Keratinocyte (primary cell): Measurements from ENCODE around the gene STK40. TPM values are rescaled to one million over a fixed set of nuclear protein-coding genes. Genes with fewer than 3 reads are reported as not detected.

Experiments used
- DNase-seq: peaks from one replicate; pipeline ENCODE4 v3.0.0-alpha.2; 2011; ENCODE audit warnings: low read depth, missing footprints, low spot score
- FAIRE-seq: peaks from 2 replicates; lab custom pipeline; 2011; peaks lifted over from hg19 to GRCh38; lab: Jason Lieb, UNC
- H2AFZ ChIP-seq: 2 replicates; pipeline ENCODE4 v1.6.0; 2012; ENCODE audit warnings: low read length, control low read depth, inconsistent platforms; ENCODE audit not compliant: control insufficient read depth
- H3K27ac ChIP-seq: 2 replicates; pipeline ENCODE4 v1.5.1; 2011; ENCODE audit warnings: low read length; ENCODE audit not compliant: control insufficient read depth, insufficient read depth
- H3K27me3 ChIP-seq: 3 replicates; pipeline ENCODE4 v1.6.0; 2011; ENCODE audit warnings: low read length; ENCODE audit not compliant: control insufficient read depth, insufficient read depth; ENCODE audit errors: extremely low read depth
- H3K36me3 ChIP-seq, 2 experiments: 2 replicates in 1 of 2; 3 replicates in 1 of 2; pipeline ENCODE4 v1.5.1; 2011; ENCODE audit warnings: low read length in 2 of 2, mild to moderate bottlenecking in 1 of 2; ENCODE audit not compliant: control insufficient read depth in 2 of 2, insufficient read depth in 2 of 2; ENCODE audit errors: extremely low read depth in 1 of 2
- H3K4me1 ChIP-seq: 3 replicates; pipeline ENCODE4 v1.5.1; 2011; ENCODE audit warnings: low read length; ENCODE audit not compliant: control insufficient read depth, insufficient read depth; ENCODE audit errors: extremely low read depth
- H3K4me2 ChIP-seq: 3 replicates; pipeline ENCODE4 v1.6.0; 2011; ENCODE audit warnings: low read depth, low read length; ENCODE audit not compliant: control insufficient read depth, insufficient read depth; ENCODE audit errors: extremely low read depth
- H3K4me3 ChIP-seq, 3 experiments: fragments of 200-600 bp in 1 of 3; sonication (generic) in 1 of 3; 2 replicates in 2 of 3; 3 replicates in 1 of 3; pipeline ENCODE4 v1.5.1; 2011 to 2016; ENCODE audit warnings: low read length in 3 of 3, mild to moderate bottlenecking in 3 of 3, control low read depth in 2 of 3, inconsistent platforms in 1 of 3, low read depth in 1 of 3, mixed read lengths in 1 of 3, mixed run types in 1 of 3, moderate library complexity in 1 of 3; ENCODE audit not compliant: control insufficient read depth in 2 of 3, insufficient read depth in 2 of 3; ENCODE audit errors: extremely low read depth in 1 of 3
- H3K79me2 ChIP-seq: 2 replicates; pipeline ENCODE4 v1.6.0; 2012; ENCODE audit warnings: low read length; ENCODE audit not compliant: control insufficient read depth, insufficient read depth
- H3K9ac ChIP-seq: 3 replicates; pipeline ENCODE4 v1.6.0; 2011; ENCODE audit warnings: low read length; ENCODE audit not compliant: control insufficient read depth, insufficient read depth; ENCODE audit errors: extremely low read depth
- H3K9me1 ChIP-seq: 3 replicates; pipeline ENCODE4 v1.6.0; 2011; ENCODE audit warnings: low read length; ENCODE audit not compliant: control insufficient read depth, insufficient read depth; ENCODE audit errors: extremely low read depth
- H3K9me3 ChIP-seq: 2 replicates; pipeline ENCODE4 v1.5.1; 2012; ENCODE audit warnings: low read depth, low read length; ENCODE audit not compliant: control insufficient read depth
- H4K20me1 ChIP-seq: 3 replicates; pipeline ENCODE4 v1.6.0; 2011; ENCODE audit warnings: low read length; ENCODE audit not compliant: control insufficient read depth, insufficient read depth; ENCODE audit errors: extremely low read depth
- CTCF ChIP-seq, 3 experiments: IDR thresholded peaks in 1 of 3; conservative IDR thresholded peaks in 1 of 3; optimal IDR thresholded peaks in 1 of 3; 2 replicates in 2 of 3; 3 replicates in 1 of 3; pipeline versions ENCODE3 to v1.5.1; 2011; ENCODE audit warnings: low read length in 3 of 3, mild to moderate bottlenecking in 3 of 3, moderate library complexity in 2 of 3, control low read depth in 1 of 3, inconsistent platforms in 1 of 3; ENCODE audit not compliant: insufficient read depth in 2 of 3; ENCODE audit errors: extremely low read depth in 1 of 3
- EZH2 ChIP-seq: IDR thresholded peaks from one replicate; pipeline ENCODE4 v1.6.1; 2012; ENCODE audit warnings: inconsistent platforms, mild to moderate bottlenecking, low read length, moderate library complexity
- dilution Hi-C: fragments of 300-500 bp; cut with MboI; formaldehyde crosslinking; loops from one replicate; pipeline ENCODE4 v1.7.0; 2020; ENCODE audit warnings: low sequenced_read_pairs; ENCODE audit not compliant: extremely low pct_ligation_motif_present
- polyA plus RNA-seq, 5 experiments: library from polyadenylated mRNA; depleted of rRNA in 3 of 5; stranded (reverse) in 3 of 5; stranded (forward) in 1 of 5; unstranded in 1 of 5; fragments of >200 nt; gene quantifications; 1 replicate in 1 of 5; 2 replicates in 3 of 5; 3 replicates in 1 of 5; pipeline versions ENCODE4 v1.2.1 to v1.2.3, GENCODE V29; 2011 to 2012; ENCODE audit warnings: missing spikeins in 2 of 5, low read depth in 1 of 5, low replicate concordance in 1 of 5

STK40 gene
- polyA plus RNA-seq, 1 donor (not counting 4 experiments of a cell fraction or from before 2014, with no cell fraction given), result 10.4 TPM

DNA sequence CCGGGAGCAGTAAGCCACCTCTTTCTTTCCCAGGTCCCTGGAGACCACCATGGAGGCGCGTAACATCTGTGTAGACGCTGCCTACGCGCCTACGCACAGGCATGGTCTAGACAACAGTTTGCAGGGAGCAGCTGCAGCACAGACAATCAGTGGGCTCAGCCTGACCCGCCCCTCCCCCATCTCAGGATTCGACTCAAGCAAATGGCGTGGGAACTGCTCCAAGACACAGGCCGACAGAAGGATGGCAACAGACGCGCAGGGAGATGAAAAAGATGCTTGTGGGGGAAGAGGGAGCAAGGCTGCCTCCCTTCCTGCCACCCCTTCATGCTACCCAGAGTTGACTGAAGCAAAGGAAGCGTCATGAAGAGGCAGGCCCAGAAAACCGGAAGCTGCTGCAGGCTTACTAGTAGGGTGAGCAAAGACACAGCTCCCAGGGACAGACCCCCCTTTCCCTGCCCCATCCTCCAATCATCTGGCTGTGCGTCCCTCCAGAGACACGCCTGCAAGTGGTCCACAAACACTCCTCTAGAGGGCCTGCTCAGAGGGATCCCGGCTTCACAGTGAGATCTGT, 19.5 kb downstream of the STK40 start:
- Histone ChIP-seq H3K9ac (no peak overlapping the region), H3K79me2 (peaks cover 37% of the 10 kb centered on the region), H3K36me3 (peaks cover 25 to 32% of the 10 kb centered on the region in 2 experiments), H3K9me3 (no peaks in the 10 kb centered on the region), H3K27ac (no peak overlapping the region), H3K4me3 (no peak overlapping the region), H3K9me1 (peaks cover 2% of the 10 kb centered on the region), H3K4me2 (no peak overlapping the region), H2AFZ (no peak overlapping the region), H3K27me3 (no peaks in the 10 kb centered on the region), H4K20me1 (peaks cover 3% of the 10 kb centered on the region), H3K4me1 (peaks cover 3% of the 10 kb centered on the region)
- FAIRE-seq, result no peak
- dilution Hi-C loops, result no loop called here
- no peak for TF ChIP-seq CTCF (optimal IDR thresholded peaks at IDR 0.05 in 1 of 3, IDR thresholded peaks at IDR 0.05 in 1 of 3, conservative IDR thresholded peaks at IDR 0.05 in 1 of 3; ENCODE audit: extremely low read depth in 1 of 3, insufficient read depth in 2 of 3, low read length in 3 of 3)
- TF ChIP-seq EZH2, result no peak
- DNase-seq, result no peak

- Histone ChIP-seq H3K36me3 (peaks cover 25 to 32% of the 10 kb centered on the region in 2 experiments), H3K79me2 (peaks cover 36% of the 10 kb centered on the region), H3K9me3 (no peaks in the 10 kb centered on the region), H3K4me1 (peaks cover 3% of the 10 kb centered on the region), H3K27me3 (no peaks in the 10 kb centered on the region), H3K9ac (no peak overlapping the region), H3K27ac (no peak overlapping the region), H3K9me1 (peaks cover 2% of the 10 kb centered on the region), H3K4me2 (no peak overlapping the region), H4K20me1 (peaks cover 3% of the 10 kb centered on the region), H2AFZ (no peak overlapping the region), H3K4me3 (no peak overlapping the region)
- TF ChIP-seq CTCF (optimal IDR thresholded peaks at IDR 0.05 in 1 of 3, IDR thresholded peaks at IDR 0.05 in 1 of 3, conservative IDR thresholded peaks at IDR 0.05 in 1 of 3; ENCODE audit: extremely low read depth in 1 of 3, insufficient read depth in 2 of 3, low read length in 3 of 3) (no peak), EZH2 (no peak)
- dilution Hi-C loops, result no loop called here
- DNase-seq, result no peak
- no peak for FAIRE-seq
These were observed 20.3 kb downstream of the STK40 start for GRCh38 chr1:36365381-36365780.
